Measurements from ENCODE around the gene PRKCA. TPM values are rescaled to one million over a fixed set of nuclear protein-coding genes. Genes with fewer than 3 reads are reported as not detected.
"Not testable (repeated sequence)": the region's sequence is repeated elsewhere in the genome, so short reads cannot be mapped to it uniquely, and the experiment has no call there.

The PRKCA gene
- 10 to 100 TPM; 42.3 to 77.7 (median 56.3) TPM for total RNA-seq
- long read RNA-seq, donor 1, full-length matches to known transcripts: 1 of 14 reads
- long read RNA-seq, donor 1, partial matches to known transcripts: 1 of 14 reads
- long read RNA-seq, donor 1, other reads (novel, unspliced or antisense): 12 of 14 reads
- long read RNA-seq, donor 2, partial matches to known transcripts: 0 of 4 reads
- long read RNA-seq, donor 2, other reads (novel, unspliced or antisense): 4 of 4 reads

GRCh38 chr17:66301864-66302741 is at the start of gene PRKCA:
Gene PRKCA (plus strand): TSS chr17:66302613.
- DNase-seq: peak; percentile 80 to 89 (median 84)

GRCh38 chr17:66253458-66253857 is 49.0 kb upstream of the PRKCA start:
- not testable (repeated sequence) for H3K9me3 ChIP-seq; ATAC-seq; H3K36me3 ChIP-seq (ENCODE audit: low read depth); DNase-seq; H3K4me1 ChIP-seq (ENCODE audit: low read depth); H3K4me3 ChIP-seq
- intact Hi-C loops (cut with DNase I, micrococcal nuclease): loop anchor here in 1 of 2 donors (10.0 kb wide), 1 partner anchor 311 kb away; no protein-coding TSS in a partner anchor

More at GRCh38 chr17:66301864-66302741, at the start of gene PRKCA:
- H3K4me1 ChIP-seq (ENCODE audit: low read depth): peaks cover 6% of the 10 kb centered on the region
- H3K9me3 ChIP-seq: no peaks in the 10 kb centered on the region
- intact Hi-C loops (cut with DNase I, micrococcal nuclease): no loop called here
- ATAC-seq: peak; percentile 87
- peak within 1 kb of the TSS; percentile 75 for H3K4me3 ChIP-seq
- TF ChIP-seq CTCF (IDR thresholded peaks at IDR 0.05): no peak
- H3K36me3 ChIP-seq (ENCODE audit: low read depth): no peaks in the 10 kb centered on the region

- Histone ChIP-seq H3K36me3 (ENCODE audit: low read depth) (no peaks in the 10 kb centered on the region), H3K9me3 (no peaks in the 10 kb centered on the region), H3K4me1 (ENCODE audit: low read depth) (no peaks in the 10 kb centered on the region), H3K4me3 (no peak overlapping the region)
- ATAC-seq: peak; percentile 88
- intact Hi-C loops (cut with DNase I, micrococcal nuclease): loop anchor here in 1 of 2 donors (5.0 to 10.0 kb wide), 2 partner anchors 310 to 417 kb away; no protein-coding TSS in a partner anchor
- TF ChIP-seq CTCF (IDR thresholded peaks at IDR 0.05): peak; percentile 31
- DNase-seq: peak in 1 of 3 donors; percentile 64
Measured at GRCh38 chr17:66255112-66255511, 47.3 kb upstream of the PRKCA start.

- Histone ChIP-seq H3K36me3 (ENCODE audit: low read depth) (no peaks in the 10 kb centered on the region), H3K4me3 (no peak overlapping the region), H3K4me1 (ENCODE audit: low read depth) (no peaks in the 10 kb centered on the region), H3K9me3 (no peaks in the 10 kb centered on the region)
- ATAC-seq (no peak), DNase-seq (no peak)
- intact Hi-C loops (cut with DNase I, micrococcal nuclease): loop anchor here in 1 of 2 donors (5.0 to 10.0 kb wide), 2 partner anchors 309 to 417 kb away; no protein-coding TSS in a partner anchor
- no peak for TF ChIP-seq CTCF (IDR thresholded peaks at IDR 0.05)
Measured at GRCh38 chr17:66255527-66255971, 46.9 kb upstream of the PRKCA start.

- intact Hi-C loops (cut with DNase I, micrococcal nuclease): no loop called here
- Histone ChIP-seq H3K4me1 (ENCODE audit: low read depth) (no peaks in the 10 kb centered on the region), H3K4me3 (no peak overlapping the region), H3K9me3 (no peaks in the 10 kb centered on the region), H3K36me3 (ENCODE audit: low read depth) (no peaks in the 10 kb centered on the region)
- no peak for TF ChIP-seq CTCF (IDR thresholded peaks at IDR 0.05)
- ATAC-seq: no peak
- no peak for DNase-seq
Measured at GRCh38 chr17:66260275-66260674, 42.1 kb upstream of the PRKCA start.

GRCh38 chr17:66260688-66261087 is 41.7 kb upstream of the PRKCA start:
- intact Hi-C loops (cut with DNase I, micrococcal nuclease): no loop called here
- H3K9me3 ChIP-seq: no peaks in the 10 kb centered on the region
- ATAC-seq (no peak), DNase-seq (no peak)
- H3K36me3 ChIP-seq (ENCODE audit: low read depth): no peaks in the 10 kb centered on the region
- no peak overlapping the region for H3K4me3 ChIP-seq
- no peak for TF ChIP-seq CTCF (IDR thresholded peaks at IDR 0.05)
- no peaks in the 10 kb centered on the region for H3K4me1 ChIP-seq (ENCODE audit: low read depth)
